Measurements from ENCODE around the gene ONECUT3.
A peak's percentile ranks its signal among the peaks of the same experiment; 100 is the strongest.

Gene ONECUT3

GRCh38 chr19:1824252-1824622 is 70.9 kb downstream of the ONECUT3 start:
- FAIRE-seq (no peak), DNase-seq (ENCODE audit: insufficient read length, low spot score) (no peak)
- TF ChIP-seq POU2F2 (IDR thresholded peaks at IDR 0.05; ENCODE audit: low read depth, low read length) (no peak), TAF1 (IDR thresholded peaks at IDR 0.05; ENCODE audit: low read depth, low read length) (no peak), POLR2A (IDR thresholded peaks at IDR 0.05; ENCODE audit: low read depth, low read length) (no peak), POLR2AphosphoS5 (IDR thresholded peaks at IDR 0.05; ENCODE audit: low read depth, low read length) (no peak), SPI1 (IDR thresholded peaks at IDR 0.05; ENCODE audit: low read depth, low read length) (no peak), PAX5 (IDR thresholded peaks at IDR 0.05; ENCODE audit: insufficient read depth, low read length, severe bottlenecking) (no peak)

GRCh38 chr19:1825909-1826556 is 72.7 kb downstream of the ONECUT3 start:
- FAIRE-seq (peak; percentile 76), DNase-seq (ENCODE audit: insufficient read length, low spot score) (peak; percentile 99)
- TF ChIP-seq TAF1 (IDR thresholded peaks at IDR 0.05; ENCODE audit: low read depth, low read length) (no peak), PAX5 (IDR thresholded peaks at IDR 0.05; ENCODE audit: insufficient read depth, low read length, severe bottlenecking) (no peak), POU2F2 (IDR thresholded peaks at IDR 0.05; ENCODE audit: low read depth, low read length) (no peak), POLR2AphosphoS5 (IDR thresholded peaks at IDR 0.05; ENCODE audit: low read depth, low read length) (no peak), SPI1 (IDR thresholded peaks at IDR 0.05; ENCODE audit: low read depth, low read length) (no peak), POLR2A (IDR thresholded peaks at IDR 0.05; ENCODE audit: low read depth, low read length) (no peak)

GRCh38 chr19:1826557-1827521 is 73.5 kb downstream of the ONECUT3 start:
- DNase-seq (ENCODE audit: insufficient read length, low spot score) = no peak
- no peak for FAIRE-seq

GRCh38 chr19:1827566-1828278 is 74.4 kb downstream of the ONECUT3 start:
- TF ChIP-seq SPI1 (IDR thresholded peaks at IDR 0.05; ENCODE audit: low read depth, low read length) = no peak
- no peak for TF ChIP-seq TAF1 (IDR thresholded peaks at IDR 0.05; ENCODE audit: low read depth, low read length)
- no peak for TF ChIP-seq PAX5 (IDR thresholded peaks at IDR 0.05; ENCODE audit: insufficient read depth, low read length, severe bottlenecking)
- no peak for TF ChIP-seq POLR2AphosphoS5 (IDR thresholded peaks at IDR 0.05; ENCODE audit: low read depth, low read length)
- no peak for TF ChIP-seq POU2F2 (IDR thresholded peaks at IDR 0.05; ENCODE audit: low read depth, low read length)
- no peak for TF ChIP-seq POLR2A (IDR thresholded peaks at IDR 0.05; ENCODE audit: low read depth, low read length)
- no peak for FAIRE-seq
- no peak for DNase-seq (ENCODE audit: insufficient read length, low spot score)

More at GRCh38 chr19:1826557-1827521, 73.5 kb downstream of the ONECUT3 start:
- TF ChIP-seq PAX5 (IDR thresholded peaks at IDR 0.05; ENCODE audit: insufficient read depth, low read length, severe bottlenecking) (no peak), POLR2AphosphoS5 (IDR thresholded peaks at IDR 0.05; ENCODE audit: low read depth, low read length) (no peak), TAF1 (IDR thresholded peaks at IDR 0.05; ENCODE audit: low read depth, low read length) (no peak), POLR2A (IDR thresholded peaks at IDR 0.05; ENCODE audit: low read depth, low read length) (no peak), POU2F2 (IDR thresholded peaks at IDR 0.05; ENCODE audit: low read depth, low read length) (no peak), SPI1 (IDR thresholded peaks at IDR 0.05; ENCODE audit: low read depth, low read length) (no peak)

- FAIRE-seq = no peak
- DNase-seq (ENCODE audit: insufficient read length, low spot score) = no peak
- no peak for TF ChIP-seq SPI1 (IDR thresholded peaks at IDR 0.05; ENCODE audit: low read depth, low read length)
- peak; percentile 47; the same call in 1 of the 2 replicates for TF ChIP-seq POLR2AphosphoS5 (IDR thresholded peaks at IDR 0.05; ENCODE audit: low read depth, low read length)
Observed at GRCh38 chr19:1828279-1829238, 75.3 kb downstream of the ONECUT3 start.

GRCh38 chr19:1829958-1830357 is 76.7 kb downstream of the ONECUT3 start:
- TF ChIP-seq SPI1 (IDR thresholded peaks at IDR 0.05; ENCODE audit: low read depth, low read length) = no peak
- DNase-seq (ENCODE audit: insufficient read length, low spot score) = no peak
- FAIRE-seq = no peak

GRCh38 chr19:1830568-1830967 is 77.3 kb downstream of the ONECUT3 start:
- no peak for FAIRE-seq
- no peak for DNase-seq (ENCODE audit: insufficient read length, low spot score)
- TF ChIP-seq POLR2A (IDR thresholded peaks at IDR 0.05; ENCODE audit: low read depth, low read length) = no peak
- TF ChIP-seq POU2F2 (IDR thresholded peaks at IDR 0.05; ENCODE audit: low read depth, low read length) = no peak
- TF ChIP-seq TAF1 (IDR thresholded peaks at IDR 0.05; ENCODE audit: low read depth, low read length) = no peak
- no peak for TF ChIP-seq POLR2AphosphoS5 (IDR thresholded peaks at IDR 0.05; ENCODE audit: low read depth, low read length)
- no peak for TF ChIP-seq PAX5 (IDR thresholded peaks at IDR 0.05; ENCODE audit: insufficient read depth, low read length, severe bottlenecking)
- TF ChIP-seq SPI1 (IDR thresholded peaks at IDR 0.05; ENCODE audit: low read depth, low read length) = no peak
